Measurements from ENCODE around the gene NUP153. TPM values are rescaled to one million over a fixed set of nuclear protein-coding genes. Genes with fewer than 3 reads are reported as not detected.

Gene NUP153
- total RNA-seq, 1 donor from 2014 or later = 68.7 TPM

- Mint-ChIP-seq H3K27me3 (ENCODE audit: insufficient read depth, low read depth) (peaks cover 2% of the 10 kb centered on the region), H3K9me3 (no peaks in the 10 kb centered on the region), H3K27ac (no peak overlapping the region), H3K4me3 (no peak overlapping the region), H3K4me1 (no peaks in the 10 kb centered on the region), H3K36me3 (peaks cover 40% of the 10 kb centered on the region)
- no peak overlapping the region for H3K4me2 ChIP-seq
- H2AFZ ChIP-seq (replicated peaks) = no peak overlapping the region
- TF ChIP-seq EZH2 (IDR thresholded peaks at IDR 0.05) (no peak), CTCF (IDR thresholded peaks at IDR 0.05) (no peak), EZH2phosphoT487 (IDR thresholded peaks at IDR 0.05) (no peak)
- H3K36me3 ChIP-seq = peaks cover 35% of the 10 kb centered on the region
- H3K79me2 ChIP-seq (ENCODE audit: low read depth) = peaks cover 45% of the 10 kb centered on the region
- H3K4me1 ChIP-seq = no peaks in the 10 kb centered on the region
- no peaks in the 10 kb centered on the region for H4K20me1 ChIP-seq (ENCODE audit: low read depth)
- no peak overlapping the region for H3K4me3 ChIP-seq
- H3K9ac ChIP-seq = no peak overlapping the region
- DNase-seq (ENCODE audit: low spot score) = no peak
- H3K9me3 ChIP-seq (ENCODE audit: low read depth) = no peaks in the 10 kb centered on the region
- no peaks in the 10 kb centered on the region for H3F3A ChIP-seq (ENCODE audit: low read depth)
- no peak overlapping the region for H3K27ac ChIP-seq
- H3K27me3 ChIP-seq = no peaks in the 10 kb centered on the region
These were observed 82.3 kb downstream of the NUP153 start for GRCh38 chr6:17624396-17624795.

- no peak for TF ChIP-seq CTCF (IDR thresholded peaks at IDR 0.05)
- no peak for TF ChIP-seq EZH2 (IDR thresholded peaks at IDR 0.05)
- no peak for TF ChIP-seq EZH2phosphoT487 (IDR thresholded peaks at IDR 0.05)
- Mint-ChIP-seq H3K4me3 (no peak overlapping the region), H3K4me1 (no peaks in the 10 kb centered on the region), H3K9me3 (no peaks in the 10 kb centered on the region), H3K36me3 (peaks cover 36% of the 10 kb centered on the region), H3K27ac (no peak overlapping the region), H3K27me3 (ENCODE audit: insufficient read depth, low read depth) (peaks cover 2% of the 10 kb centered on the region)
- no peaks in the 10 kb centered on the region for H3K27me3 ChIP-seq
- no peak overlapping the region for H2AFZ ChIP-seq (replicated peaks)
- H3K9me3 ChIP-seq (ENCODE audit: low read depth) = no peaks in the 10 kb centered on the region
- peaks cover 45% of the 10 kb centered on the region for H3K79me2 ChIP-seq (ENCODE audit: low read depth)
- no peak overlapping the region for H3K9ac ChIP-seq
- no peaks in the 10 kb centered on the region for H4K20me1 ChIP-seq (ENCODE audit: low read depth)
- no peaks in the 10 kb centered on the region for H3K4me1 ChIP-seq
- H3K36me3 ChIP-seq = peaks cover 25% of the 10 kb centered on the region
- H3K4me3 ChIP-seq = no peak overlapping the region
- no peak overlapping the region for H3K4me2 ChIP-seq
- DNase-seq (ENCODE audit: low spot score) = no peak
- no peak overlapping the region for H3K27ac ChIP-seq
- no peaks in the 10 kb centered on the region for H3F3A ChIP-seq (ENCODE audit: low read depth)
These were observed 84.6 kb downstream of the NUP153 start for GRCh38 chr6:17622144-17622543.

- TF ChIP-seq EZH2 (IDR thresholded peaks at IDR 0.05) (no peak), EZH2phosphoT487 (IDR thresholded peaks at IDR 0.05) (no peak), CTCF (IDR thresholded peaks at IDR 0.05) (no peak)
- no peaks in the 10 kb centered on the region for H3F3A ChIP-seq (ENCODE audit: low read depth)
- Mint-ChIP-seq H3K27me3 (ENCODE audit: insufficient read depth, low read depth) (peaks cover 2% of the 10 kb centered on the region), H3K9me3 (no peaks in the 10 kb centered on the region), H3K4me1 (no peaks in the 10 kb centered on the region), H3K27ac (no peak overlapping the region), H3K36me3 (peaks cover 38% of the 10 kb centered on the region), H3K4me3 (no peak overlapping the region)
- H3K9me3 ChIP-seq (ENCODE audit: low read depth) = no peaks in the 10 kb centered on the region
- no peak overlapping the region for H2AFZ ChIP-seq (replicated peaks)
- no peaks in the 10 kb centered on the region for H4K20me1 ChIP-seq (ENCODE audit: low read depth)
- H3K9ac ChIP-seq = no peak overlapping the region
- no peak overlapping the region for H3K4me3 ChIP-seq
- no peaks in the 10 kb centered on the region for H3K27me3 ChIP-seq
- no peak for DNase-seq (ENCODE audit: low spot score)
- peaks cover 44% of the 10 kb centered on the region for H3K79me2 ChIP-seq (ENCODE audit: low read depth)
- no peak overlapping the region for H3K4me2 ChIP-seq
- peaks cover 20% of the 10 kb centered on the region for H3K36me3 ChIP-seq
- no peaks in the 10 kb centered on the region for H3K4me1 ChIP-seq
- H3K27ac ChIP-seq = no peak overlapping the region
These were observed 85.7 kb downstream of the NUP153 start for GRCh38 chr6:17621003-17621402.

All from neural progenitor cell (in vitro differentiated cells).